ENCODE results near the gene RALGAPA2. TPM values are rescaled to one million over a fixed set of nuclear protein-coding genes. Genes with fewer than 3 reads are reported as not detected.

The RALGAPA2 gene
- total and polyA plus RNA-seq, 2 experiments from 2014 or later = 1.3 to 2.6 TPM

GRCh38 chr20:20571068-20571780, 141.2 kb downstream of the RALGAPA2 start:
- in situ Hi-C loops (cut with MboI) = loop anchor here (25.0 kb wide), 1 partner anchor 484 kb away; no protein-coding TSS in a partner anchor
- TF ChIP-seq EZH2 (IDR thresholded peaks at IDR 0.05; ENCODE audit: insufficient read depth, poor library complexity, severe bottlenecking) (no peak), EZH2phosphoT487 (IDR thresholded peaks at IDR 0.05; ENCODE audit: insufficient read depth, low read depth) (no peak)
- no peak overlapping the region for H3K4me2 ChIP-seq (ENCODE audit: unreplicated experiment)
- H3K27me3 ChIP-seq (replicated peaks; ENCODE audit: insufficient read depth) = no peaks in the 10 kb centered on the region
- H3K27ac ChIP-seq = no peak overlapping the region
- no peaks in the 10 kb centered on the region for H4K20me1 ChIP-seq (ENCODE audit: insufficient read depth)
- 83 to 93% methylated on average over 6 of the region's 6 CpGs for WGBS, 2 experiments (ENCODE audit: low coverage in 1 of 2, low lambda C conversion rate in 2 of 2, missing lambda C conversion rate in 2 of 2)
- DNase-seq = no peak
- H3K4me3 ChIP-seq = no peak overlapping the region
- no peaks in the 10 kb centered on the region for H3K4me1 ChIP-seq (ENCODE audit: insufficient read depth)
- H3K9ac ChIP-seq = no peak overlapping the region
- H3K9me2 ChIP-seq (ENCODE audit: insufficient read depth) = no peaks in the 10 kb centered on the region
- H2AFZ ChIP-seq = no peak overlapping the region
- no peaks in the 10 kb centered on the region for H3K79me2 ChIP-seq (ENCODE audit: insufficient read depth)
- H3F3A ChIP-seq (ENCODE audit: insufficient read depth) = no peaks in the 10 kb centered on the region
- no peaks in the 10 kb centered on the region for H3K9me3 ChIP-seq (ENCODE audit: low read depth)
- H3K36me3 ChIP-seq (ENCODE audit: low read depth) = no peaks in the 10 kb centered on the region

- Histone ChIP-seq H4K20me1 (ENCODE audit: insufficient read depth) (no peaks in the 10 kb centered on the region), H3K27me3 (replicated peaks; ENCODE audit: insufficient read depth) (no peaks in the 10 kb centered on the region), H3F3A (ENCODE audit: insufficient read depth) (no peaks in the 10 kb centered on the region), H3K4me3 (no peak overlapping the region), H2AFZ (no peak overlapping the region), H3K79me2 (ENCODE audit: insufficient read depth) (no peaks in the 10 kb centered on the region), H3K9me3 (ENCODE audit: low read depth) (no peaks in the 10 kb centered on the region), H3K9me2 (ENCODE audit: insufficient read depth) (no peaks in the 10 kb centered on the region), H3K27ac (no peak overlapping the region), H3K4me2 (ENCODE audit: unreplicated experiment) (no peak overlapping the region), H3K4me1 (ENCODE audit: insufficient read depth) (no peaks in the 10 kb centered on the region), H3K9ac (no peak overlapping the region), H3K36me3 (ENCODE audit: low read depth) (no peaks in the 10 kb centered on the region)
- in situ Hi-C loops (cut with MboI) = loop anchor here (25.0 kb wide), 1 partner anchor 481 kb away; no protein-coding TSS in a partner anchor
- 19 to 33% methylated on average over 3 of the region's 3 CpGs for WGBS, 2 experiments (ENCODE audit: low coverage in 1 of 2, low lambda C conversion rate in 2 of 2, missing lambda C conversion rate in 2 of 2)
- TF ChIP-seq EZH2phosphoT487 (IDR thresholded peaks at IDR 0.05; ENCODE audit: insufficient read depth, low read depth) (no peak), EZH2 (IDR thresholded peaks at IDR 0.05; ENCODE audit: insufficient read depth, poor library complexity, severe bottlenecking) (no peak)
- peak; percentile 74 for DNase-seq
Measured at GRCh38 chr20:20568604-20569205, 143.7 kb downstream of the RALGAPA2 start.

- Histone ChIP-seq H3K4me3 (no peak overlapping the region), H4K20me1 (ENCODE audit: insufficient read depth) (no peaks in the 10 kb centered on the region)
- WGBS, 2 experiments (ENCODE audit: low coverage in 1 of 2, low lambda C conversion rate in 2 of 2, missing lambda C conversion rate in 2 of 2) = 98 to 99% methylated on average over 4 of the region's 4 CpGs
Measured at GRCh38 chr20:20567712-20568111, 144.7 kb downstream of the RALGAPA2 start.

GRCh38 chr20:20566516-20566915, 145.9 kb downstream of the RALGAPA2 start:
- no peak overlapping the region for H3K27ac ChIP-seq
- no peaks in the 10 kb centered on the region for H4K20me1 ChIP-seq (ENCODE audit: insufficient read depth)
- no peak overlapping the region for H3K9ac ChIP-seq
- no peaks in the 10 kb centered on the region for H3K36me3 ChIP-seq (ENCODE audit: low read depth)
- H3K9me3 ChIP-seq (ENCODE audit: low read depth) = no peaks in the 10 kb centered on the region
- H3K27me3 ChIP-seq (replicated peaks; ENCODE audit: insufficient read depth) = no peaks in the 10 kb centered on the region
- H3K79me2 ChIP-seq (ENCODE audit: insufficient read depth) = no peaks in the 10 kb centered on the region
- WGBS, 2 experiments (ENCODE audit: low coverage in 1 of 2, low lambda C conversion rate in 2 of 2, missing lambda C conversion rate in 2 of 2) = 94 to 97% methylated on average over 1 of the region's 1 CpG
- TF ChIP-seq EZH2 (IDR thresholded peaks at IDR 0.05; ENCODE audit: insufficient read depth, poor library complexity, severe bottlenecking) (no peak), EZH2phosphoT487 (IDR thresholded peaks at IDR 0.05; ENCODE audit: insufficient read depth, low read depth) (no peak)
- DNase-seq = no peak
- no peak overlapping the region for H3K4me3 ChIP-seq
- no peaks in the 10 kb centered on the region for H3K4me1 ChIP-seq (ENCODE audit: insufficient read depth)
- H3K4me2 ChIP-seq (ENCODE audit: unreplicated experiment) = no peak overlapping the region
- no peak overlapping the region for H2AFZ ChIP-seq
- in situ Hi-C loops (cut with MboI) = loop anchor here (25.0 kb wide), 1 partner anchor 479 kb away; no protein-coding TSS in a partner anchor
- no peaks in the 10 kb centered on the region for H3F3A ChIP-seq (ENCODE audit: insufficient read depth)
- H3K9me2 ChIP-seq (ENCODE audit: insufficient read depth) = no peaks in the 10 kb centered on the region

More at GRCh38 chr20:20567712-20568111, 144.7 kb downstream of the RALGAPA2 start:
- Histone ChIP-seq H3K79me2 (ENCODE audit: insufficient read depth) (no peaks in the 10 kb centered on the region), H3K4me2 (ENCODE audit: unreplicated experiment) (no peak overlapping the region), H3K36me3 (ENCODE audit: low read depth) (no peaks in the 10 kb centered on the region), H3K9ac (no peak overlapping the region), H3K9me3 (ENCODE audit: low read depth) (no peaks in the 10 kb centered on the region), H3F3A (ENCODE audit: insufficient read depth) (no peaks in the 10 kb centered on the region), H3K4me1 (ENCODE audit: insufficient read depth) (no peaks in the 10 kb centered on the region), H3K27ac (no peak overlapping the region), H2AFZ (no peak overlapping the region), H3K27me3 (replicated peaks; ENCODE audit: insufficient read depth) (no peaks in the 10 kb centered on the region), H3K9me2 (ENCODE audit: insufficient read depth) (no peaks in the 10 kb centered on the region)
- no peak for DNase-seq
- TF ChIP-seq EZH2 (IDR thresholded peaks at IDR 0.05; ENCODE audit: insufficient read depth, poor library complexity, severe bottlenecking) (no peak), EZH2phosphoT487 (IDR thresholded peaks at IDR 0.05; ENCODE audit: insufficient read depth, low read depth) (no peak)
- in situ Hi-C loops (cut with MboI) = loop anchor here (25.0 kb wide), 1 partner anchor 480 kb away; no protein-coding TSS in a partner anchor

All from GM23248 (cell line).